GM18526 (cell line): ENCODE data around the gene MAST1.
A peak's percentile ranks its signal among the peaks of the same experiment; 100 is the strongest.

Source experiments
- POLR2A ChIP-seq: IDR thresholded peaks from 3 replicates; pipeline ENCODE4 v1.6.1; 2011; ENCODE audit not compliant: insufficient read length; ENCODE audit errors: extremely low read depth

The MAST1 gene

GRCh38 chr19:12797141-12797587 is 41.2 kb upstream of the MAST1 start:
- TF ChIP-seq POLR2A: no peak

GRCh38 chr19:12799742-12800465 is 38.4 kb upstream of the MAST1 start:
- TF ChIP-seq POLR2A: no peak

- TF ChIP-seq POLR2A: no peak
These were observed 37.9 kb upstream of the MAST1 start for GRCh38 chr19:12800466-12800770.

- no peak for TF ChIP-seq POLR2A
These were observed 37.3 kb upstream of the MAST1 start for GRCh38 chr19:12800923-12801465.

GRCh38 chr19:12801466-12802266 is 36.6 kb upstream of the MAST1 start, which contains the start of the genes PRDX2 and THSD8:
PRDX2 (minus strand) TSS chr19:12801800; CDS start chr19:12801261, 539 bp downstream.
THSD8 (plus strand) TSS chr19:12802069; CDS start chr19:12802072, 3 bp downstream.
- peak; percentile 96 for TF ChIP-seq POLR2A

GRCh38 chr19:12802267-12803106 is 35.8 kb upstream of the MAST1 start:
- no peak for TF ChIP-seq POLR2A

GRCh38 chr19:12804051-12804450 is 34.3 kb upstream of the MAST1 start:
- TF ChIP-seq POLR2A: no peak

GRCh38 chr19:12806242-12807081 is 31.9 kb upstream of the MAST1 start, which contains the start of gene RNASEH2A:
RNASEH2A (plus strand) TSS chr19:12806584; CDS start chr19:12806674, 90 bp downstream.
- TF ChIP-seq POLR2A: peak; percentile 83

GRCh38 chr19:12815088-12815487 is 23.2 kb upstream of the MAST1 start:
- no peak for TF ChIP-seq POLR2A

GRCh38 chr19:12821761-12822160 is 16.6 kb upstream of the MAST1 start:
- TF ChIP-seq POLR2A: no peak

- no peak for TF ChIP-seq POLR2A
These were observed 12.8 kb upstream of the MAST1 start for GRCh38 chr19:12825254-12826131.

- no peak for TF ChIP-seq POLR2A
These were observed 9.8 kb upstream of the MAST1 start for GRCh38 chr19:12828494-12828893.

GRCh38 chr19:12833418-12833737 is 4.9 kb upstream of the MAST1 start:
- TF ChIP-seq POLR2A: no peak
